Thoracic aorta (tissue), 2 donors: Measurements from ENCODE around the gene UBR4. TPM values are rescaled to one million over a fixed set of nuclear protein-coding genes. Genes with fewer than 3 reads are reported as not detected.

Experiments
- ATAC-seq: fragments of 150-250 bp; one replicate; pipeline ENCODE4 v1.8.0; 2017; ENCODE audit warnings: low read depth; ENCODE audit not compliant: insufficient number of reproducible peaks, low FRiP score
- DNase-seq: peaks from one replicate; pipeline ENCODE4 v3.0.0-alpha.2; 2020; ENCODE audit warnings: low spot score
- H3K27ac ChIP-seq, 2 donors: fragments of 200-600 bp; sonication (generic); 1 replicate in 1 of 2; 2 replicates in 1 of 2; pipeline ENCODE4 v1.5.1; 2016; ENCODE audit warnings: mild to moderate bottlenecking in 2 of 2, moderate library complexity in 2 of 2
- H3K27me3 ChIP-seq: fragments of 200-600 bp; sonication (generic); replicated peaks from 2 replicates; pipeline ENCODE4 v1.6.0; 2016; ENCODE audit warnings: mild to moderate bottlenecking; ENCODE audit not compliant: insufficient read depth
- H3K36me3 ChIP-seq: fragments of 200-600 bp; sonication (generic); one replicate; pipeline ENCODE4 v1.5.1; 2016
- H3K4me1 ChIP-seq, 2 donors: fragments of 200-600 bp; sonication (generic); 1 replicate in 1 of 2; 2 replicates in 1 of 2; pipeline versions ENCODE4 v1.5.1 to v1.6.0; 2016; ENCODE audit warnings: low read depth in 2 of 2, mild to moderate bottlenecking in 1 of 2; ENCODE audit not compliant: control insufficient read depth in 1 of 2
- H3K4me3 ChIP-seq: fragments of 200-600 bp; sonication (generic); 2 replicates; pipeline ENCODE4 v1.5.1; 2016; ENCODE audit warnings: mild to moderate bottlenecking
- H3K9me3 ChIP-seq: fragments of 200-600 bp; sonication (generic); 2 replicates; pipeline ENCODE4 v1.5.1; 2016
- CTCF ChIP-seq: fragments of 200-600 bp; sonication (generic); IDR thresholded peaks from one replicate; pipeline ENCODE4 v1.5.1; 2019; ENCODE audit warnings: antibody characterized with exemption
- total RNA-seq, 2 donors: library from RNA; depleted of rRNA; stranded (reverse); fragments of >200 nt; gene quantifications; one replicate each; pipeline versions ENCODE4 v1.1.0 to v1.2.3, GENCODE V29; 2016

Gene UBR4
- total RNA-seq, 2 donors from 2014 or later = 231 to 266 TPM

- no peak for TF ChIP-seq CTCF
- Histone ChIP-seq H3K9me3 (no peaks in the 10 kb centered on the region), H3K36me3 (no peaks in the 10 kb centered on the region), H3K27ac (no peak overlapping the region), H3K4me1 (peaks cover 0 to 7% of the 10 kb centered on the region in 2 donors), H3K27me3 (no peaks in the 10 kb centered on the region), H3K4me3 (no peak overlapping the region)
- no peak for ATAC-seq
- DNase-seq = no peak
Measured at GRCh38 chr1:19034721-19035120, 175.3 kb downstream of the UBR4 start.

- Histone ChIP-seq H3K27ac (no peak overlapping the region), H3K36me3 (no peaks in the 10 kb centered on the region), H3K9me3 (no peaks in the 10 kb centered on the region), H3K4me1 (peaks cover 0 to 7% of the 10 kb centered on the region in 2 donors), H3K27me3 (no peaks in the 10 kb centered on the region), H3K4me3 (no peak overlapping the region)
- no peak for DNase-seq
- TF ChIP-seq CTCF = no peak
- ATAC-seq = no peak
Measured at GRCh38 chr1:19033926-19034680, 176.0 kb downstream of the UBR4 start.

GRCh38 chr1:19033515-19033839, 176.6 kb downstream of the UBR4 start:
- ATAC-seq (no peak), DNase-seq (no peak)
- TF ChIP-seq CTCF = no peak
- H3K9me3 ChIP-seq = no peaks in the 10 kb centered on the region
- H3K27ac ChIP-seq = no peak overlapping the region
- no peaks in the 10 kb centered on the region for H3K27me3 ChIP-seq
- peaks cover 0 to 7% of the 10 kb centered on the region in 2 donors for H3K4me1 ChIP-seq
- H3K4me3 ChIP-seq = no peak overlapping the region
- H3K36me3 ChIP-seq = no peaks in the 10 kb centered on the region

GRCh38 chr1:19032701-19033514, 177.2 kb downstream of the UBR4 start:
- no peak for DNase-seq
- H3K27ac ChIP-seq = no peak overlapping the region
- no peak for ATAC-seq
- no peak for TF ChIP-seq CTCF
- H3K4me1 ChIP-seq = peaks cover 0 to 7% of the 10 kb centered on the region in 2 donors
- no peaks in the 10 kb centered on the region for H3K9me3 ChIP-seq
- no peaks in the 10 kb centered on the region for H3K27me3 ChIP-seq
- no peaks in the 10 kb centered on the region for H3K36me3 ChIP-seq
- no peak overlapping the region for H3K4me3 ChIP-seq

- no peak for DNase-seq
- H3K4me1 ChIP-seq = peaks cover 0 to 7% of the 10 kb centered on the region in 2 donors
- H3K36me3 ChIP-seq = no peaks in the 10 kb centered on the region
- H3K4me3 ChIP-seq = no peak overlapping the region
- no peaks in the 10 kb centered on the region for H3K27me3 ChIP-seq
- no peak for ATAC-seq
- no peak overlapping the region for H3K27ac ChIP-seq
- H3K9me3 ChIP-seq = no peaks in the 10 kb centered on the region
- TF ChIP-seq CTCF = no peak
Measured at GRCh38 chr1:19032413-19032695, 177.7 kb downstream of the UBR4 start.
